Right lobe of liver (tissue), 6 donors: ENCODE data around the gene LGALS12. TPM values are rescaled to one million over a fixed set of nuclear protein-coding genes. Genes with fewer than 3 reads are reported as not detected.

Experiments used
- ATAC-seq, 4 donors: fragments of 200-7000 bp; cut with Tn5 transposase; one replicate each; pipeline ENCODE4 v1.9.1; 2020; ENCODE audit warnings: mild to moderate bottlenecking in 4 of 4, moderate library complexity in 4 of 4
- DNase-seq, 3 donors: peaks; one replicate each; pipeline ENCODE4 v3.0.0-alpha.2; 2020
- H3K27ac ChIP-seq, 3 donors: fragments of 200-600 bp; one replicate each; pipeline ENCODE4 v1.8.0; 2022
- H3K27me3 ChIP-seq, 2 donors: fragments of 200-600 bp; one replicate each; pipeline ENCODE4 v1.8.0; 2022
- H3K36me3 ChIP-seq, 4 donors: fragments of 200-600 bp; sonication (generic) in 1 of 4; one replicate each; pipeline versions ENCODE4 v1.5.1 to v1.8.0; 2017 to 2022; ENCODE audit warnings: control low read depth in 1 of 4
- H3K4me1 ChIP-seq, 4 donors: fragments of 200-600 bp; sonication (generic) in 1 of 4; one replicate each; pipeline versions ENCODE4 v1.5.1 to v1.8.0; 2017 to 2022; ENCODE audit warnings: control low read depth in 1 of 4
- H3K4me3 ChIP-seq, 3 donors: fragments of 200-600 bp; one replicate each; pipeline ENCODE4 v1.8.0; 2022
- H3K9me3 ChIP-seq, 4 donors: fragments of 200-600 bp; sonication (generic) in 1 of 4; one replicate each; pipeline versions ENCODE4 v1.5.1 to v1.8.0; 2017 to 2022; ENCODE audit warnings: control low read depth in 1 of 4
- POLR2A ChIP-seq: fragments of 450-650 bp; IDR thresholded peaks from one replicate; pipeline ENCODE4 v1.6.1; 2017; ENCODE audit warnings: antibody characterized with exemption, mild to moderate bottlenecking
- WGBS: methylation state at CpG from one replicate; pipeline ENCODE4 v1.1.6; 2018; ENCODE audit warnings: low coverage, low lambda C conversion rate; ENCODE audit not compliant: insufficient coverage; ENCODE audit errors: missing lambda C conversion rate; 5-methylcytosine and 5-hydroxymethylcytosine counted together
- intact Hi-C, 2 donors: fragments of 100-400 bp; cut with DNase I; formaldehyde crosslinking; loops; one replicate each; pipeline versions ENCODE4 v1.11.2 to v1.14.1; 2022
- total RNA-seq, 6 experiments: library from RNA; depleted of rRNA in 2 of 6; stranded (reverse); fragments of >200 nt in 2 of 6; fragmentation: NEBNext Ultra II Directional in 3 of 6; extraction: Animal tissue kit (Norgen Biotek cat#: 25700) in 3 of 6; gene quantifications; one replicate each; pipeline versions ENCODE4 v1.1.0 to v1.2.4, GENCODE V29; 2016 to 2023
- TF ChIP-seq, protein P1 (sequence below), 4 donors: fragments of 200-600 bp in 3 of 4; fragments of 450-650 bp in 1 of 4; IDR thresholded peaks; one replicate each; pipeline versions ENCODE4 v1.5.1 to v1.8.0; 2016 to 2022; ENCODE audit warnings: antibody characterized with exemption in 4 of 4, mild to moderate bottlenecking in 2 of 4
- donor health status: DM: no; HTN: yes; CAD: no.
- donor health status: DM: no; HTN: no; CAD: no.
- donor health status: DM: no; HTN: no; CAD: no.
- donor health status: DM: no; HTN: yes; CAD: no.
- donor health status: DM: no; HTN: yes; CAD: no.

LGALS12 gene
- total RNA-seq, 6 experiments from 2014 or later, result 0.15 TPM; not detected in 5

- TF ChIP-seq, protein P1, sequence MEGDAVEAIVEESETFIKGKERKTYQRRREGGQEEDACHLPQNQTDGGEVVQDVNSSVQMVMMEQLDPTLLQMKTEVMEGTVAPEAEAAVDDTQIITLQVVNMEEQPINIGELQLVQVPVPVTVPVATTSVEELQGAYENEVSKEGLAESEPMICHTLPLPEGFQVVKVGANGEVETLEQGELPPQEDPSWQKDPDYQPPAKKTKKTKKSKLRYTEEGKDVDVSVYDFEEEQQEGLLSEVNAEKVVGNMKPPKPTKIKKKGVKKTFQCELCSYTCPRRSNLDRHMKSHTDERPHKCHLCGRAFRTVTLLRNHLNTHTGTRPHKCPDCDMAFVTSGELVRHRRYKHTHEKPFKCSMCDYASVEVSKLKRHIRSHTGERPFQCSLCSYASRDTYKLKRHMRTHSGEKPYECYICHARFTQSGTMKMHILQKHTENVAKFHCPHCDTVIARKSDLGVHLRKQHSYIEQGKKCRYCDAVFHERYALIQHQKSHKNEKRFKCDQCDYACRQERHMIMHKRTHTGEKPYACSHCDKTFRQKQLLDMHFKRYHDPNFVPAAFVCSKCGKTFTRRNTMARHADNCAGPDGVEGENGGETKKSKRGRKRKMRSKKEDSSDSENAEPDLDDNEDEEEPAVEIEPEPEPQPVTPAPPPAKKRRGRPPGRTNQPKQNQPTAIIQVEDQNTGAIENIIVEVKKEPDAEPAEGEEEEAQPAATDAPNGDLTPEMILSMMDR (IDR thresholded peaks at IDR 0.05), result no peak
- no peak for TF ChIP-seq POLR2A
- WGBS, result 89% methylated on average over 3 of the region's 7 CpGs
- no peaks in the 10 kb centered on the region for H3K27me3 ChIP-seq
- H3K27ac ChIP-seq, result no peak overlapping the region
- H3K36me3 ChIP-seq, result no peaks in the 10 kb centered on the region
- H3K4me1 ChIP-seq, result peaks cover 0 to 21% (median 0%) of the 10 kb centered on the region in 4 donors
- ATAC-seq (no peak), DNase-seq (no peak)
- intact Hi-C loops, result no loop called here
- no peaks in the 10 kb centered on the region for H3K9me3 ChIP-seq
- no peak overlapping the region for H3K4me3 ChIP-seq
Measured at GRCh38 chr11:63564056-63564774, 58.3 kb downstream of the LGALS12 start.

DNA sequence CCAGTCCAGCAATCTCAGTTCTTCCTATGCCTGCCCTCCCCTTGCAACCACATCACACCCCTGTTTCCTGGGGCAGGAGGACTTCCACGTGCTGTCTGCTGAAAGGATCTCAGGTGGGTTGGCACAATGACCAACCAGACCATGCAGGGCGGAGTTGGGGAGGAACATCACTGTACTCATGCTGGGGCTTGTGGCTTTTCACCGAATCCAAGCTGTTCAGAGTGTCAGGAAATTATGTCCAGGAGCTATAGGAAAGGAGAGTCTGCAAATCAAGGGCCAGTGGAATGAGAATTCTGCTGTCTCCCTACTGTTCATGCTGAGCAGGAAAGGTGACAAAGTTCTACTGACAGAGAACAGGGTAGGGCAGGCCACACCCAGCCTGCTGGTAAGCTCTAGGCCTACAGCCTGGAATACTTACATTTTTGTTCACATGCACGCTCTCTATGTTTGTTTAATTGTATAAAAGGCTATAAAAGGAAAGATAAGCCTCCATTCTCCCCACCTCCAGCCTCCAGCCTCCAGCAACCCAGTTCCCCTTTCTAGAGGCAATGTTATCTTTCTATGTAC is 59.0 kb downstream of the LGALS12 start:
- 70% methylated on average over 4 of the region's 4 CpGs for WGBS
- Histone ChIP-seq H3K4me3 (no peak overlapping the region), H3K9me3 (no peaks in the 10 kb centered on the region), H3K27ac (no peak overlapping the region), H3K4me1 (peaks cover 0 to 21% (median 0%) of the 10 kb centered on the region in 4 donors), H3K36me3 (no peaks in the 10 kb centered on the region), H3K27me3 (no peaks in the 10 kb centered on the region)
- DNase-seq, result no peak
- ATAC-seq, result no peak
- intact Hi-C loops, result no loop called here
- TF ChIP-seq POLR2A, result no peak
- TF ChIP-seq, protein P1 (IDR thresholded peaks at IDR 0.05), result no peak

Other genes starting within 250 kb of the LGALS12 start
- gene SLC22A9, start 136.3 kb upstream of the LGALS12 start, total RNA-seq, result 10 to 100 TPM; 12.5 to 19.4 (median 15.3) TPM
- not detected for gene PLAAT5, start 14.9 kb upstream of the LGALS12 start, total RNA-seq
- 10 to 100 TPM; 15.9 to 56.8 (median 47.0) TPM for gene PLAAT4, start 30.7 kb downstream of the LGALS12 start, total RNA-seq
- 1 to 10 TPM in 2 of 6 experiments, under 1 TPM in 1, not detected in 3; 0.42 to 2.2 (median 1.1) TPM for gene PLAAT2, start 57.3 kb downstream of the LGALS12 start, total RNA-seq
- gene PLAAT3, start 108.3 kb downstream of the LGALS12 start, total RNA-seq, result 10 to 100 TPM; 24.4 to 76.1 (median 52.2) TPM
- gene ATL3, start 165.3 kb downstream of the LGALS12 start, total RNA-seq, result 10 to 100 TPM; 29.9 to 37.6 (median 32.4) TPM
- 10 to 100 TPM; 47.3 to 70.5 (median 52.9) TPM for gene RTN3, start 175.4 kb downstream of the LGALS12 start, total RNA-seq